HepG2 (cell line): ENCODE data around the gene TRPV4. TPM values are rescaled to one million over a fixed set of nuclear protein-coding genes. Genes with fewer than 3 reads are reported as not detected.

Experiments
- CEBPG ChIP-seq: IDR thresholded peaks from 2 replicates; pipeline ENCODE4 v1.6.1; 2016
- EP300 ChIP-seq, 3 experiments: sonication (generic) in 1 of 3; formaldehyde crosslinking in 1 of 3; IDR thresholded peaks; 2 replicates each; pipeline versions ENCODE4 v1.5.1 to v1.6.1; 2011 to 2020; ENCODE audit warnings: low read depth in 2 of 3, low read length in 2 of 3, borderline replicate concordance in 1 of 3, improper control_type of control experiment in 1 of 3, mild to moderate bottlenecking in 1 of 3, missing genetic modification reagents in 1 of 3, moderate library complexity in 1 of 3
- NCOA2 ChIP-seq: sonication (generic); formaldehyde crosslinking; IDR thresholded peaks from 2 replicates; pipeline ENCODE4 v1.8.0; 2022; ENCODE audit warnings: inconsistent platforms
- NFIB ChIP-seq: sonication (generic); formaldehyde crosslinking; IDR thresholded peaks from 2 replicates; pipeline ENCODE4 v1.9.0; 2021; ENCODE audit warnings: missing genetic modification reagents, mild to moderate bottlenecking, borderline replicate concordance
- NR1H2 ChIP-seq: sonication (generic); formaldehyde crosslinking; IDR thresholded peaks from 2 replicates; pipeline ENCODE4 v1.8.1; 2022; ENCODE audit warnings: low read depth, missing genetic modification reagents, borderline replicate concordance
- PTBP1 ChIP-seq: fragments of 200-400 bp; formaldehyde crosslinking; IDR thresholded peaks from 2 replicates; pipeline ENCODE4 v1.6.1; 2018; ENCODE audit warnings: low read length, low read depth; ENCODE audit not compliant: poor library complexity, severe bottlenecking
- SOX13 ChIP-seq, 3 experiments: fragments of 450-650 bp in 1 of 3; sonication (generic) in 1 of 3; formaldehyde crosslinking in 1 of 3; IDR thresholded peaks in 2 of 3; conservative IDR thresholded peaks in 1 of 3; 2 replicates each; pipeline versions ENCODE4 v1.5.0 to v1.6.1; 2016 to 2020; ENCODE audit warnings: antibody characterized with exemption in 1 of 3, mild to moderate bottlenecking in 1 of 3, missing compliant biosample characterization in 1 of 3, missing genetic modification reagents in 1 of 3, moderate library complexity in 1 of 3
- SRSF1 ChIP-seq: fragments of 200-400 bp; formaldehyde crosslinking; optimal IDR thresholded peaks from 2 replicates; pipeline ENCODE3; 2017; ENCODE audit warnings: mild to moderate bottlenecking, low read depth, low read length, moderate library complexity
- SRSF4 ChIP-seq: fragments of 200-400 bp; formaldehyde crosslinking; IDR thresholded peaks from one replicate; pipeline ENCODE4 v1.6.1; 2018; ENCODE audit warnings: mild to moderate bottlenecking, low read depth, low read length, moderate library complexity; ENCODE audit not compliant: poor library complexity, severe bottlenecking
- SRY ChIP-seq: sonication (generic); formaldehyde crosslinking; IDR thresholded peaks from 2 replicates; pipeline ENCODE4 v1.8.0; 2022; ENCODE audit warnings: mild to moderate bottlenecking, missing genetic modification reagents
- STAT5B ChIP-seq: sonication (generic); formaldehyde crosslinking; IDR thresholded peaks from 2 replicates; pipeline ENCODE4 v1.4.0; 2020; ENCODE audit warnings: missing genetic modification reagents
- TARDBP ChIP-seq: sonication (generic); formaldehyde crosslinking; IDR thresholded peaks from 2 replicates; pipeline ENCODE4 v1.8.0; 2022; ENCODE audit warnings: mild to moderate bottlenecking, missing genetic modification reagents
- TEF ChIP-seq: sonication (generic); formaldehyde crosslinking; IDR thresholded peaks from 2 replicates; pipeline ENCODE4 v1.5.0; 2020; ENCODE audit warnings: missing genetic modification reagents
- THAP9 ChIP-seq: sonication (generic); formaldehyde crosslinking; IDR thresholded peaks from 2 replicates; pipeline ENCODE4; 2020; ENCODE audit warnings: missing genetic modification reagents, mild to moderate bottlenecking, borderline replicate concordance
- TOE1 ChIP-seq: sonication (generic); formaldehyde crosslinking; IDR thresholded peaks from 2 replicates; pipeline ENCODE4 v1.4.0; 2020; ENCODE audit warnings: mild to moderate bottlenecking, missing genetic modification reagents
- ZMYM3 ChIP-seq: sonication (generic); formaldehyde crosslinking; IDR thresholded peaks from 2 replicates; pipeline ENCODE4 v1.5.1; 2020; ENCODE audit warnings: mild to moderate bottlenecking, missing genetic modification reagents
- ZNF251 ChIP-seq: sonication (generic); formaldehyde crosslinking; IDR thresholded peaks from 2 replicates; pipeline ENCODE4 v1.9.0; 2021; ENCODE audit warnings: mild to moderate bottlenecking, missing genetic modification reagents
- ZNF343 ChIP-seq: sonication (generic); formaldehyde crosslinking; IDR thresholded peaks from 2 replicates; pipeline ENCODE4 v1.4.0; 2020; ENCODE audit warnings: mild to moderate bottlenecking, missing genetic modification reagents
- ZNF431 ChIP-seq: sonication (generic); formaldehyde crosslinking; IDR thresholded peaks from 2 replicates; pipeline ENCODE4 v1.9.0; 2022; ENCODE audit warnings: missing genetic modification reagents, low read depth, mild to moderate bottlenecking, borderline replicate concordance
- ZNF747 ChIP-seq: sonication (generic); formaldehyde crosslinking; IDR thresholded peaks from 2 replicates; pipeline ENCODE4 v1.8.1; 2023; ENCODE audit warnings: missing genetic modification reagents, mild to moderate bottlenecking, borderline replicate concordance
- polyA plus RNA-seq, 8 experiments: library from polyadenylated mRNA; depleted of rRNA in 3 of 8; stranded (reverse) in 7 of 8; unstranded in 1 of 8; fragments of >200 nt; fragmentation: Illumina TruSeq in 4 of 8; extraction: Trizol in 4 of 8; gene quantifications; 2 replicates each; pipeline versions ENCODE4 v1.2.1 to v1.2.3, GENCODE V29; 2011 to 2016; ENCODE audit warnings: low read depth in 4 of 8, missing spikeins in 1 of 8, mixed read lengths in 1 of 8; ENCODE audit not compliant: insufficient read depth in 1 of 8
- total RNA-seq, 5 experiments: library from RNA; depleted of rRNA; stranded (reverse); fragments of >200 nt; fragmentation: Illumina TruSeq; extraction: Trizol; gene quantifications; 2 replicates each; pipeline ENCODE4 v1.2.3, GENCODE V29; 2016; ENCODE audit warnings: low read depth in 1 of 5
- TF ChIP-seq, protein P1 (sequence below): sonication (generic); formaldehyde crosslinking; IDR thresholded peaks from 2 replicates; pipeline ENCODE4 v1.4.0; 2020; ENCODE audit warnings: low read depth, mild to moderate bottlenecking, missing genetic modification reagents
- TF ChIP-seq, protein P2 (sequence below): sonication (generic); formaldehyde crosslinking; IDR thresholded peaks from 2 replicates; pipeline ENCODE4 v1.8.1; 2023; ENCODE audit warnings: mild to moderate bottlenecking, missing genetic modification reagents

The TRPV4 gene
- total and polyA plus RNA-seq, 2 of the 13 experiments (the other 11 are each of a cell fraction or from before 2014, with no cell fraction given) = 0.66 to 4.7 TPM

DNA sequence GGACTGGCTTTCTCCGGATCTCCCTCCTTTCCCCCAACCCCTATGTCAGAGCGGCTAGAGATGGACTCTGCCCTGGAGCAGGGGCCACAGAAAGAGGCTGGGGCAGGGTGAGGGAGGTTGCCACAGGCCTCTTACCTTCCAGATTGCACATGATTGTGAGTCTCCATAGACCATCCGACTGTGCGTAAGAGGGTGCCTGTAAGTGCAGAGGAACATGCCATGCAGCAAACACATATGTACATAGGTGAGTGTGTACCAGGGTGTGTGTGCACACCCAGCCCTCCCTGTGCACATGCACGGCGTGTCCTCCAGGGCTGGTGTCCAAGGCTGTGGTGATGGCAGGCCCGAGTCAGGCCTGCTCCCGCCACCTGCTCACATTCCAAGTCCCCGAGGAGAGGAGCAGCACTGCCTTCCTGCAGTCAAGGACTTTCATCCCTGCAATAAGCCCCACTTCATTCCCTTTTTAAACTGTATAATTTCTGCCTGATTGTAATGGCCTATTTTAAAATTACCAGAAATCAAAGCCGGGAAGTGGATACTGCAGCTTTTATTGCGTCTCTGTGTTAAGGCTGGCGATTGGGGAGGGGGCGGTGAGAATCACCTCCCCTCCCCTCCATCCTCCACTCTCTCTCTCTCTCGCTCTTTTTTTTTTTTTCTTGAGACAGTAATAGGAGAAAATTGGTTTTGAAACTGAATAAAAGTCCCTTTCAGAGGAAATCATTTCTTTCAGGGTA lies 91.1 kb downstream of the TRPV4 start (continued):
- no peak for TF ChIP-seq NR1H2
- peak; percentile 74; the same call in 1 of the 2 replicates for TF ChIP-seq SRY (CRISPR knock-in tag)
- TF ChIP-seq THAP9 (CRISPR knock-in tag) = peak; percentile 40; the same call in 1 of the 2 replicates
- TF ChIP-seq EP300 (IDR thresholded peaks at IDR 0.05; ENCODE audit: low read depth in 2 of 2, low read length in 2 of 2) = peak in 1 of 2 experiments; percentile 45; a peak in 1 of 4 replicates
- peak; percentile 29; the same call in 1 of the 2 replicates for TF ChIP-seq EP300 (CRISPR knock-in tag; IDR thresholded peaks at IDR 0.05; ENCODE audit: borderline replicate concordance)
- no peak for TF ChIP-seq ZNF343 (CRISPR knock-in tag)
- no peak for TF ChIP-seq NFIB (CRISPR knock-in tag)
- peak; percentile 56; the same call in 1 of the 2 replicates for TF ChIP-seq ZNF431 (CRISPR knock-in tag)
- TF ChIP-seq ZNF251 (CRISPR knock-in tag) = no peak
- TF ChIP-seq NCOA2 (CRISPR knock-in tag) = peak; percentile 52; the same call in 1 of the 2 replicates
- TF ChIP-seq STAT5B (CRISPR knock-in tag) = no peak
- TF ChIP-seq SRSF1 = no peak
- no peak for TF ChIP-seq PTBP1
- TF ChIP-seq TARDBP (CRISPR knock-in tag) = no peak
- TF ChIP-seq ZNF747 (CRISPR knock-in tag) = 0 out of 2 replicates have a peak, but pooled peaks have one; percentile 59
- peak; percentile 45; the same call in 1 of the 2 replicates for TF ChIP-seq CEBPG (CRISPR knock-in tag)
- peak; percentile 88 for TF ChIP-seq ZMYM3 (CRISPR knock-in tag)
- no peak for TF ChIP-seq SRSF4
- 0 out of 2 replicates have a peak, but pooled peaks have one; percentile 21 for TF ChIP-seq TOE1 (CRISPR knock-in tag)
- TF ChIP-seq, protein P1, sequence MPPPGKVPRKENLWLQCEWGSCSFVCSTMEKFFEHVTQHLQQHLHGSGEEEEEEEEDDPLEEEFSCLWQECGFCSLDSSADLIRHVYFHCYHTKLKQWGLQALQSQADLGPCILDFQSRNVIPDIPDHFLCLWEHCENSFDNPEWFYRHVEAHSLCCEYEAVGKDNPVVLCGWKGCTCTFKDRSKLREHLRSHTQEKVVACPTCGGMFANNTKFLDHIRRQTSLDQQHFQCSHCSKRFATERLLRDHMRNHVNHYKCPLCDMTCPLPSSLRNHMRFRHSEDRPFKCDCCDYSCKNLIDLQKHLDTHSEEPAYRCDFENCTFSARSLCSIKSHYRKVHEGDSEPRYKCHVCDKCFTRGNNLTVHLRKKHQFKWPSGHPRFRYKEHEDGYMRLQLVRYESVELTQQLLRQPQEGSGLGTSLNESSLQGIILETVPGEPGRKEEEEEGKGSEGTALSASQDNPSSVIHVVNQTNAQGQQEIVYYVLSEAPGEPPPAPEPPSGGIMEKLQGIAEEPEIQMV (CRISPR knock-in tag) = 0 out of 2 replicates have a peak, but pooled peaks have one; percentile 47
- no peak for TF ChIP-seq TEF (CRISPR knock-in tag)
- TF ChIP-seq, protein P2, sequence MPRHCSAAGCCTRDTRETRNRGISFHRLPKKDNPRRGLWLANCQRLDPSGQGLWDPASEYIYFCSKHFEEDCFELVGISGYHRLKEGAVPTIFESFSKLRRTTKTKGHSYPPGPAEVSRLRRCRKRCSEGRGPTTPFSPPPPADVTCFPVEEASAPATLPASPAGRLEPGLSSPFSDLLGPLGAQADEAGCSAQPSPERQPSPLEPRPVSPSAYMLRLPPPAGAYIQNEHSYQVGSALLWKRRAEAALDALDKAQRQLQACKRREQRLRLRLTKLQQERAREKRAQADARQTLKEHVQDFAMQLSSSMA (CRISPR knock-in tag) = no peak
- TF ChIP-seq SOX13 (IDR thresholded peaks at IDR 0.05) = no peak
- TF ChIP-seq SOX13 (CRISPR knock-in tag; conservative IDR thresholded peaks at IDR 0.05 in 1 of 2, IDR thresholded peaks at IDR 0.05 in 1 of 2) = peak in 1 of 2 experiments; percentile 43; a peak in 2 of 4 replicates
